OCI-LY7 (cell line): ENCODE data around the gene METRN.

Source experiments
- EZH2phosphoT487 ChIP-seq: fragments of 200-600 bp; sonication (generic); IDR thresholded peaks from 2 replicates; pipeline ENCODE4 v1.6.1; 2018; ENCODE audit warnings: low read depth, borderline replicate concordance, mild to moderate bottlenecking, mixed run types, antibody characterized with exemption, low read length, moderate library complexity, mixed read lengths
- TF ChIP-seq, protein P1 (sequence below): fragments of 200-600 bp; sonication (generic); conservative IDR thresholded peaks from 2 replicates; pipeline ENCODE4 v1.5.1; 2014; ENCODE audit warnings: mild to moderate bottlenecking, antibody characterized with exemption, low read length, moderate library complexity, mixed read lengths

GRCh38 chr16:678858-679813 is 35.8 kb upstream of the METRN start:
- TF ChIP-seq, protein P1, sequence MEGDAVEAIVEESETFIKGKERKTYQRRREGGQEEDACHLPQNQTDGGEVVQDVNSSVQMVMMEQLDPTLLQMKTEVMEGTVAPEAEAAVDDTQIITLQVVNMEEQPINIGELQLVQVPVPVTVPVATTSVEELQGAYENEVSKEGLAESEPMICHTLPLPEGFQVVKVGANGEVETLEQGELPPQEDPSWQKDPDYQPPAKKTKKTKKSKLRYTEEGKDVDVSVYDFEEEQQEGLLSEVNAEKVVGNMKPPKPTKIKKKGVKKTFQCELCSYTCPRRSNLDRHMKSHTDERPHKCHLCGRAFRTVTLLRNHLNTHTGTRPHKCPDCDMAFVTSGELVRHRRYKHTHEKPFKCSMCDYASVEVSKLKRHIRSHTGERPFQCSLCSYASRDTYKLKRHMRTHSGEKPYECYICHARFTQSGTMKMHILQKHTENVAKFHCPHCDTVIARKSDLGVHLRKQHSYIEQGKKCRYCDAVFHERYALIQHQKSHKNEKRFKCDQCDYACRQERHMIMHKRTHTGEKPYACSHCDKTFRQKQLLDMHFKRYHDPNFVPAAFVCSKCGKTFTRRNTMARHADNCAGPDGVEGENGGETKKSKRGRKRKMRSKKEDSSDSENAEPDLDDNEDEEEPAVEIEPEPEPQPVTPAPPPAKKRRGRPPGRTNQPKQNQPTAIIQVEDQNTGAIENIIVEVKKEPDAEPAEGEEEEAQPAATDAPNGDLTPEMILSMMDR, result no peak
- TF ChIP-seq EZH2phosphoT487, result no peak
